ENCODE measurements around the gene TBX3.
"Not testable (repeated sequence)": the region's sequence is repeated elsewhere in the genome, so short reads cannot be mapped to it uniquely, and the experiment has no call there.

Gene TBX3

GRCh38 chr12:114684098-114684869 lies at the start of gene TBX3:
TBX3 (minus strand) TSS chr12:114684175; CDS start chr12:114683200, 975 bp downstream.
- peak; percentile 63 for DNase-seq

- DNase-seq = no peak
Measured at GRCh38 chr12:114732426-114733030, 48.6 kb upstream of the TBX3 start.

- DNase-seq = no peak
Measured at GRCh38 chr12:114729731-114730130, 45.8 kb upstream of the TBX3 start.

- DNase-seq = no peak
Measured at GRCh38 chr12:114726092-114726710, 42.2 kb upstream of the TBX3 start.

GRCh38 chr12:114722176-114722575 lies 38.2 kb upstream of the TBX3 start:
- DNase-seq = not testable (repeated sequence)

- no peak for DNase-seq
Measured at GRCh38 chr12:114721266-114721665, 37.3 kb upstream of the TBX3 start.

- no peak for DNase-seq
Measured at GRCh38 chr12:114713466-114714215, 29.7 kb upstream of the TBX3 start.

- DNase-seq = no peak
Measured at GRCh38 chr12:114711689-114712152, 27.7 kb upstream of the TBX3 start.

- no peak for DNase-seq
Measured at GRCh38 chr12:114710151-114710550, 26.2 kb upstream of the TBX3 start.

GRCh38 chr12:114709112-114709511 lies 25.1 kb upstream of the TBX3 start:
- no peak for DNase-seq

- DNase-seq = not testable (repeated sequence)
Measured at GRCh38 chr12:114708598-114708997, 24.6 kb upstream of the TBX3 start.

- no peak for DNase-seq
Measured at GRCh38 chr12:114704096-114704495, 20.1 kb upstream of the TBX3 start.

GRCh38 chr12:114703060-114703493 lies 19.1 kb upstream of the TBX3 start:
- no peak for DNase-seq

- DNase-seq = no peak
Measured at GRCh38 chr12:114702462-114702861, 18.5 kb upstream of the TBX3 start.

GRCh38 chr12:114701553-114701952 lies 17.6 kb upstream of the TBX3 start:
- DNase-seq = no peak

GRCh38 chr12:114701104-114701414 lies 17.1 kb upstream of the TBX3 start:
- no peak for DNase-seq

- no peak for DNase-seq
Measured at GRCh38 chr12:114700392-114701103, 16.6 kb upstream of the TBX3 start.

GRCh38 chr12:114698566-114699163 lies 14.7 kb upstream of the TBX3 start:
- DNase-seq = no peak

- no peak for DNase-seq
Measured at GRCh38 chr12:114697741-114698565, 14.0 kb upstream of the TBX3 start.

GRCh38 chr12:114697243-114697716 lies 13.3 kb upstream of the TBX3 start:
- no peak for DNase-seq

All from suppressor macrophage treated with lipopolysaccharide for 4 hours (primary cell).